ENCODE measurements around the gene HAND1.

Gene HAND1

DNA sequence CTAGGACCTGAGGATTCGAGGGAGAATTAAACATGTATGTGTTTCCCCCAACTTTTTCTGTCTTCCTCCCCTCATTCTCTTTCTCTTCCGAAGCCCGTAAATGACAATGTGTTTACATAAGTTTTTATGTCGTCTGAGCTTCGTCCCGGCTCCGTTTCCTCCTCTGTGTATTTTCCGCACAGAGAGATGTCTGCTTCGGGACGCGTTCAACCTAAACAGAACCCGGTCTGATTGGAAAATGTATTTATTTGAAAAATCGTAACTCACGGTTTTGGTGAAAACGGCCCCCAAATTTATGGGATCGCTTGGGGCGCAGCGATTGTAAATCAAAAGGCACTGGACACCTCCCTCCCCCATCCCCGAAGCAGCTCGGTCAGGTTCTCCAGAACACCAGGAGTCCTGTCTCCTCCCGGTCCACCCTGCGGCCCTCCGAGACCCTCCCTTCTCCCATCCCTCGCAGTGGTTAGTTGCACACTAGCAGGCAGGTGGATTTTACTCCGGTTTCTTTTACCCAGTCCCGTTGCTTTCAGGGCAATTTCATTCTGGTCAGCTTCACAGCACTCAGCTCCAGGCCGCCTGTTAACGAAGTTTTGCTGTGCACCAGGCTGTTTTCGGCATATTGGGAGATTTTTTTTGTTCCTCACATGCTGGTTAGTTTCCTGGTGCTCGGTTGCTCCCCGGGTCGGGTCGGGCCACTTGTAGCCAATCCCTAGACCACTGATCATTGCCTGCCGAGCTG is 5.8 kb upstream of the HAND1 start:
- peaks cover 60 to 96% (median 90%) of the 10 kb centered on the region in 3 experiments for H3K27me3 ChIP-seq (ENCODE audit: control insufficient read depth in 3 of 3, insufficient read depth in 3 of 3, low read depth in 1 of 3, low read length in 3 of 3)
- no peak overlapping the region for H3K4me3 ChIP-seq (ENCODE audit: low read length in 2 of 2)
- peak; percentile 33 for DNase-seq (ENCODE audit: low spot score)
- H3K4me1 ChIP-seq (ENCODE audit: control insufficient read depth in 2 of 2, insufficient read depth in 1 of 2, low read depth in 1 of 2, low read length in 2 of 2): peaks cover 0 to 4% of the 10 kb centered on the region in 2 donors
- H3K23ac ChIP-seq (ENCODE audit: low read depth, low read length, poor library complexity): no peak overlapping the region
- no peak overlapping the region for H2AFZ ChIP-seq (ENCODE audit: low read length)
- H3K4me2 ChIP-seq (ENCODE audit: insufficient read depth, low read length, poor library complexity, severe bottlenecking): no peak overlapping the region
- no peak overlapping the region for H2BK120ac ChIP-seq (ENCODE audit: low read depth, low read length)
- no peaks in the 10 kb centered on the region for H3K79me1 ChIP-seq (ENCODE audit: low read depth, low read length)
- no CpG with 5 or more reads among the region's 34 CpGs for WGBS, 2 donors (ENCODE audit: extremely low coverage in 2 of 2, insufficient read length in 2 of 2, insufficient replicate concordance in 1 of 2)
- H3K9ac ChIP-seq (ENCODE audit: low read depth, low read length, poor library complexity): no peak overlapping the region
- no peak overlapping the region for H3K4ac ChIP-seq (ENCODE audit: low read length)
- no peaks in the 10 kb centered on the region for H3K36me3 ChIP-seq (replicated peaks in 1 of 2; ENCODE audit: control insufficient read depth in 2 of 2, insufficient read depth in 2 of 2, low read length in 2 of 2)
- no peak overlapping the region for H2BK15ac ChIP-seq (ENCODE audit: low read length)
- no peak overlapping the region for H3K27ac ChIP-seq (replicated peaks; ENCODE audit: low read length)
- no peak overlapping the region for H3K18ac ChIP-seq (ENCODE audit: low read length)
- H2AK5ac ChIP-seq (ENCODE audit: low read depth, low read length): no peak overlapping the region
- H3K14ac ChIP-seq (ENCODE audit: low read length): no peak overlapping the region
- H3K9me3 ChIP-seq (replicated peaks in 1 of 2; ENCODE audit: control insufficient read depth in 2 of 2, insufficient read depth in 1 of 2, low read depth in 1 of 2, low read length in 2 of 2): no peaks in the 10 kb centered on the region
- no peak overlapping the region for H4K91ac ChIP-seq (ENCODE audit: low read depth, low read length, poor library complexity)
- no peak overlapping the region for H2BK12ac ChIP-seq (ENCODE audit: low read length)
- no peak overlapping the region for H2BK5ac ChIP-seq (ENCODE audit: low read length)
- no peak overlapping the region for H4K8ac ChIP-seq (ENCODE audit: low read depth, low read length)

DNA sequence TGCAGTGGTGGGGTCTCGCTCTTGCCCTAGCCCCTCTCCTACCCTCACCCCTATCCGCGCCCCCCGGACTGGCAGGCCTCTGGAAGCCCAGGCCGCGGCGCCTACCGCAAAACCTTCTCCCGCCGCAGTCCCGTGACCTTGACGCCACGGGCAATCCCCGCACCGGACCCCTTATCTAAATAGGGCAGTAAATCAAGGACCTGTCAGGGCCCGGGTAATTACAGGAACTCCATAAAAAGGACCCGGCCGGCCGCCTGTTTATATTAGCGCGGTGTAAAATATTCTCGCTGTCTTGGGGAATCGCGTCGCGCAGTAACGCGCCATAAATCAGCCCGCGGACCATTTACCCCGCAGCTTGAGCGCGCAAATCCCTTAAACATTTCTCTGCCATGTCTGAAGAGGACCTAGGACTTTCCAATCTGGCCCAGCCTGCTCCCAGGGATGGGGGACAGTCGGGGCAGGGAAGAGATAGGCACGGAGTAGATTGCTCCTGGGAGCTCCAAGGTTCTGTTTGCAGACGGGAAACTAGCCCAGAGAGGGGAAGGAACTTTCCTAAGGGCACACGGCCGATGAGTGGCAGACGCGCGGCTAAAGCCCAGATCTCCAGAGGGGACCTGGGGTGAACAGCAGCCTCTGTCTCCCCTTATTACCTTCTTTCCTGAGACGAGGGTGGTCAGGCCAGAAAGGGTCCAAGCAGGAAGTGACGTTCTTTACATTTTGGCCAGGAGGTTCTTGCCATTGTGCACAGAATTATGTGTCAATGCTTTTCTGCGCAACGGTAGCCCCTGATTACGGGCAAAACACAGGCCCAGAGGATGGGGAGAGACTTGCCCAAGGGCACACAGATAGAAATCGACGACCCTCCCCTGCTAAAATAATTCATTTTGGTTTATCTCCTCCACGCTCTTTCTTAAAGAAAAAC is 4.8 kb upstream of the HAND1 start:
- Histone ChIP-seq H3K4ac (ENCODE audit: low read length) (no peak overlapping the region), H4K91ac (ENCODE audit: low read depth, low read length, poor library complexity) (no peak overlapping the region), H3K4me1 (ENCODE audit: control insufficient read depth in 2 of 2, insufficient read depth in 1 of 2, low read depth in 1 of 2, low read length in 2 of 2) (peaks cover 4 to 5% of the 10 kb centered on the region in 2 donors), H3K18ac (ENCODE audit: low read length) (no peak overlapping the region), H3K9me3 (replicated peaks in 1 of 2; ENCODE audit: control insufficient read depth in 2 of 2, insufficient read depth in 1 of 2, low read depth in 1 of 2, low read length in 2 of 2) (no peaks in the 10 kb centered on the region), H3K4me3 (ENCODE audit: low read length in 2 of 2) (no peak overlapping the region), H2BK120ac (ENCODE audit: low read depth, low read length) (no peak overlapping the region), H3K27ac (replicated peaks; ENCODE audit: low read length) (no peak overlapping the region), H2AK5ac (ENCODE audit: low read depth, low read length) (no peak overlapping the region), H2BK12ac (ENCODE audit: low read length) (no peak overlapping the region), H2BK5ac (ENCODE audit: low read length) (no peak overlapping the region), H3K14ac (ENCODE audit: low read length) (no peak overlapping the region), H3K23ac (ENCODE audit: low read depth, low read length, poor library complexity) (peak overlapping the region; percentile 56), H3K4me2 (ENCODE audit: insufficient read depth, low read length, poor library complexity, severe bottlenecking) (no peak overlapping the region), H2BK15ac (ENCODE audit: low read length) (no peak overlapping the region), H4K8ac (ENCODE audit: low read depth, low read length) (no peak overlapping the region), H3K9ac (ENCODE audit: low read depth, low read length, poor library complexity) (no peak overlapping the region), H3K79me1 (ENCODE audit: low read depth, low read length) (no peaks in the 10 kb centered on the region), H3K36me3 (replicated peaks in 1 of 2; ENCODE audit: control insufficient read depth in 2 of 2, insufficient read depth in 2 of 2, low read length in 2 of 2) (no peaks in the 10 kb centered on the region), H3K27me3 (ENCODE audit: control insufficient read depth in 3 of 3, insufficient read depth in 3 of 3, low read depth in 1 of 3, low read length in 3 of 3) (peaks cover 65 to 100% (median 96%) of the 10 kb centered on the region in 3 experiments), H2AFZ (ENCODE audit: low read length) (peak overlapping the region; percentile 24)
- DNase-seq (ENCODE audit: low spot score): no peak
- no CpG with 5 or more reads among the region's 49 CpGs for WGBS, 2 donors (ENCODE audit: extremely low coverage in 2 of 2, insufficient read length in 2 of 2, insufficient replicate concordance in 1 of 2)

DNA sequence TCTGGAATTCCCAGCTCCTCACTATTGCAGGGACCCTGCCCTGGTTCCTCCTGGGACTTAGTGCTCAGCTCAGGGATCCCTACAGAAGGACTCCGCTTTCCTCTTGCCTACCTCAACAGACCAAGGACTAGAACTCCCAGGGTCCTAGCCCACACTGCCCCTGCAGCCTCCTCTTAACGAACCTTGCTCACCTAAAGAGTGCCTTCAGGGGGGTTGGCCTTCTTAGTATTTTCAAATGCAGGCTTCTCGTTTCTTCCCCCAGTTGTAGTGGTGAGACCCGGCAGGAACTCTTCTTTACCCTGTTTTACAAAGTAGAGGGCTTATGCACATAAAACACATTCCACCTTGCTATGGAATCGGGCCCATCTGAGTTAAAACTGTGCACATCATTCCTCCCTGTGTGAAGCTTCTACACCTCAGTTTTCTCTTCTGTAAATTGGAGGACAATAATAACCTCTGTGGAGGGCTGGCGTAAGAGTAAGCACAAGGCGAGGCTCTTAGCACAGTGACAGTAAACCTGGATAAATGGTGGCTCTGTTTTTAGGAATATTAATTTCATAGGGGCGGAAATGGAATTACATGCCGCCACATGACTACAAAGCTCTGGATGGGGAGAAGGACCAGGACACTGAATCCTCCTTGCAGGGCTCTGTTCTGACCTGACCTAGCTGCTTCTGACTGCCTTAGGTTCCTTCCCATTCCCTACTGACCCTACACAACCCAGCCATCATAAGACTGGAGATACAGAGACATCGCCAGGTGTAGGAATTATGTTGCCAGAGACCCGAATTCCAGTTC is 3.8 kb upstream of the HAND1 start:
- H2AK5ac ChIP-seq (ENCODE audit: low read depth, low read length): no peak overlapping the region
- H3K9me3 ChIP-seq (replicated peaks in 1 of 2; ENCODE audit: control insufficient read depth in 2 of 2, insufficient read depth in 1 of 2, low read depth in 1 of 2, low read length in 2 of 2): no peaks in the 10 kb centered on the region
- no peak overlapping the region for H3K4me3 ChIP-seq (ENCODE audit: low read length in 2 of 2)
- H3K36me3 ChIP-seq (replicated peaks in 1 of 2; ENCODE audit: control insufficient read depth in 2 of 2, insufficient read depth in 2 of 2, low read length in 2 of 2): no peaks in the 10 kb centered on the region
- H3K27me3 ChIP-seq (ENCODE audit: control insufficient read depth in 3 of 3, insufficient read depth in 3 of 3, low read depth in 1 of 3, low read length in 3 of 3): peaks cover 73 to 100% (median 99%) of the 10 kb centered on the region in 3 experiments
- no peak overlapping the region for H2BK15ac ChIP-seq (ENCODE audit: low read length)
- no peak overlapping the region for H2BK120ac ChIP-seq (ENCODE audit: low read depth, low read length)
- no peak overlapping the region for H3K27ac ChIP-seq (replicated peaks; ENCODE audit: low read length)
- no peaks in the 10 kb centered on the region for H3K79me1 ChIP-seq (ENCODE audit: low read depth, low read length)
- no peak overlapping the region for H3K18ac ChIP-seq (ENCODE audit: low read length)
- no peak overlapping the region for H3K4ac ChIP-seq (ENCODE audit: low read length)
- no peak for DNase-seq (ENCODE audit: low spot score)
- peaks cover 7 to 9% of the 10 kb centered on the region in 2 donors for H3K4me1 ChIP-seq (ENCODE audit: control insufficient read depth in 2 of 2, insufficient read depth in 1 of 2, low read depth in 1 of 2, low read length in 2 of 2)
- H3K9ac ChIP-seq (ENCODE audit: low read depth, low read length, poor library complexity): no peak overlapping the region
- no peak overlapping the region for H2AFZ ChIP-seq (ENCODE audit: low read length)
- no peak overlapping the region for H4K91ac ChIP-seq (ENCODE audit: low read depth, low read length, poor library complexity)
- whole genome bisulfite sequencing, 2 donors (ENCODE audit: extremely low coverage in 2 of 2, insufficient read length in 2 of 2, insufficient replicate concordance in 1 of 2): no CpG with 5 or more reads among the region's 11 CpGs
- no peak overlapping the region for H3K23ac ChIP-seq (ENCODE audit: low read depth, low read length, poor library complexity)
- H4K8ac ChIP-seq (ENCODE audit: low read depth, low read length): no peak overlapping the region
- H3K14ac ChIP-seq (ENCODE audit: low read length): no peak overlapping the region
- H2BK12ac ChIP-seq (ENCODE audit: low read length): no peak overlapping the region
- no peak overlapping the region for H2BK5ac ChIP-seq (ENCODE audit: low read length)
- no peak overlapping the region for H3K4me2 ChIP-seq (ENCODE audit: insufficient read depth, low read length, poor library complexity, severe bottlenecking)

Measured in neuronal stem cell (in vitro differentiated cells).